ENCODE data around the gene CETN1. TPM values are rescaled to one million over a fixed set of nuclear protein-coding genes. Genes with fewer than 3 reads are reported as not detected.
A peak's percentile ranks its signal among the peaks of the same experiment; 100 is the strongest.

Gene CETN1
- total RNA-seq, 2 donors from 2014 or later: not detected

DNA sequence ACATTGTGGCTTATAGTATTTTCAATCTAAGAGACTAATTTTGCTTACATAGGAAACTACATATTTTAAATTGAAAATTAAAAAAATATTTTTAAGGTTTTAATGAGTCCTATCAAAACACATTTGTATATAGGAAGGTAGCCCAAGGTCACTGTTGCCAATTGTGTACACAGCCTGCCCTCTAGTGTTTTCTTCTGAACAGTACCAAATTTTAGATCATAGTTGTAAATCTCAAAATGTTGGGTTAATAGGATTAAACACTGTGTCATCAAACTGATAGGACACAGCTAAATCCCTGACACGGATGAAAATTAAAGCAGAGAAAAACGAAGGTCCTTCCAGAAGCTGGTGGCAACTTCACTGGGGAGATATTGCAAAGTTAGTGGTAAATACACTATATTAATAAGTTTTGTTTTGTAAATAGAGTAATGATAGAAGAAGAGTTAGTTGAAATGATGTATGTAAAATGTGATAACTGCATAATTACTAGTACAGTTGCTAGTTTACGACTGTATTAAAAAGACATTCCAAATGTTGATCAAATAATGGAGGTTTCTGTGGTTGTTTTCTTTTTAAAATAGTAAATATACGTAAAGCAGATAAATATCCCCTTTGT, 36.3 kb downstream of the CETN1 start:
- DNase-seq (no peak), ATAC-seq (peak; percentile 70 to 80)
- intact Hi-C loops (cut with DNase I): loop anchor here (1.0 to 5.0 kb wide), 2 partner anchors 329 to 330 kb away; no protein-coding TSS in a partner anchor

DNA sequence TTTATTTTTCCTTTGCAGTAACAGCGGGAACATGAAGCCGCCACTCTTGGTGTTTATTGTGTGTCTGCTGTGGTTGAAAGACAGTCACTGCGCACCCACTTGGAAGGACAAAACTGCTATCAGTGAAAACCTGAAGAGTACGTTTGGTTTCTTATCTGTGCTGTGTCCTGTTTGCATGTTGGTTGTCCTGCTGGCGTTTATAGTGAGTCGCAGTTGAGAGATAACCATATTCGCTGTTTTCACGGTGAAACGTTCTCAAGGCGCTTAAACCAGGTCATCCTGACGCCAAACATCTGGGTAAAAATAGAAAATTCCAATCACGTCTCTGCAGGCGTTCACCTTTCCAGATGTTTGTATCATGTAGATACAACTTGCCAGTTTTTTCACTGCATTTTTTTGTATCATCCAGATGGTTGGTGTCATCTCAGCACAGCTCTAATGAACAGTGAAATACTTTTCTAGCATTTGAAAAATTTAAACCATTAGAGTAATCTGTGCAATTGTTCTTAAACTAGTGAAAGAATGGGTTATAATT, 37.9 kb downstream of the CETN1 start:
- no peak for DNase-seq
- intact Hi-C loops (cut with DNase I): loop anchor here in 1 of 2 donors (5.0 kb wide), 1 partner anchor 331 kb away; no protein-coding TSS in a partner anchor
- no peak for ATAC-seq

DNA sequence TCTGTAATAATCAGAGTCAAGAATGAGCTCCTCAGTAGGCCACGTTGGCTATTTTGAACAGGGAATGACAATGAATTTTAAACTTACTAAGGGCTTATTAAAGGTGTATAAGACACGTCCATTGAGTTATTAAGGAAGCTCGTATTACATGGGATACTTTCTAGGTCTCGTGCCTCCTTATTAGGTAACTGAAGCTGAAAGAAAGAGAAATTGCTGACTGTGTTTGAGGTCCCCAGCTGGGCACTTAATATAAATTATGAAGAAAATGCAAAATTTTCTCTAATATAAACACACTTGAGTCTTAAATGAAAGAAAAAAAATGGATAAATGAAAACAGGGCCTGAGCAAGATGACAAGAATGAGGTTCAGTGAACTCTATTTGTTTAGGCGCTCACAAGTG, 38.4 kb downstream of the CETN1 start:
- ATAC-seq: no peak
- intact Hi-C loops (cut with DNase I): loop anchor here in 1 of 2 donors (5.0 kb wide), 1 partner anchor 331 kb away; no protein-coding TSS in a partner anchor
- no peak for DNase-seq

DNA sequence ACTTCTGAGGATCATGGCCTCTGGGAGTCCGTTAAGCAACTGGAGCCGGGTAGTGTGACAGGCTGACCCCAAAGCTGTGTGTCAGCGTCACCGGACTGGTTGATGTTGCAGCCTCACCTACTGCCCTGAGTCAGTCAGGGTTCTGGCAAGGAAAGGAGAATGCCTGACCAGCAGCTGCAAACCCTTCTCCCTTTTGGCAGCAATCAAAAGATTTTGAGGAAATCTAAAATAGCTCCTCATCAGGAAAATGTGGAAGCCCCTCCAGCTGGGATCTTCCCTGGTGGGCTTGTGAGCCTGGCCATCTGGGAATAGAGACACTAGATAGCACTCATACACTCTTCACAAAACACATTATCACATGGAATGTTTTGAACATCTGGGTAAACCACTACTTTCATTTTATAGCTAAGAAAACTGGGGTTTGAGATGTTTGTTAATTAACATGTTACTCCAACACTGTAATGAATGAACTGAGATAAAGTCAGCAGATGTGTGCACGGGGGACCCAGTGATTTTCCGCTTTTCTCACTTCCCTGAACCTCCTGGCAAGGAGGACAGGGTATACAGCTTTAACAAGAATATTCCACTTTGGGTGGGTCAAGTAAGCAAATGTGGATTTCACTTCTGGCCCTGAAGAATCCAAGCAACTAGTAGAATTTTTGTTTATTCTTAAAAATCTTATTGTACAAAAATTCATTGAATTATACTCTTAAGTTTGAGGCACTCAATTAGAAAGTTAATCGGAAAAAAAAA, 41.3 kb downstream of the CETN1 start:
- intact Hi-C loops (cut with DNase I): loop anchor here (5.0 to 10.0 kb wide), 2 partner anchors 113 to 211 kb away; no protein-coding TSS in a partner anchor
- DNase-seq: no peak
- no peak for ATAC-seq

DNA sequence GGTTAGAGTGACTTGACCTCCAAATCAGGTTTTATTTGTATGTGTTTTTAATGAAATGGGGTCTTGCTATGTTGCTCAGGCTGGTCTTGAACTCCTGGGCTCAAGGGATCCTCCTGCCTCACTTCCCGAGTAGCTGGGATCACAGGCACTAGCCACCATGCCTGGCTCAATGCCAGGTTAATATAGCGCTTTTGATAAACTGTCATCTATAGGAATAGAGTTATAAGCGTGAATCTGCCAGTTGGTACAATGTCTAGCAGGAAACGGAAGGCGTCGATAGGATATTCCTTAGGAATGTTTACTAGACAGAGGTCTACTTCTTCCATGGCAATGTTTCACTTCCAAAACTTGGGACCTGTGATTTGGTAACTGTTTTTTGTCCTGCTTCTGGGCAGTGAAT, 42.1 kb downstream of the CETN1 start:
- intact Hi-C loops (cut with DNase I): loop anchor here (5.0 to 10.0 kb wide), 2 partner anchors 113 to 210 kb away; no protein-coding TSS in a partner anchor
- ATAC-seq: no peak
- DNase-seq: no peak

DNA sequence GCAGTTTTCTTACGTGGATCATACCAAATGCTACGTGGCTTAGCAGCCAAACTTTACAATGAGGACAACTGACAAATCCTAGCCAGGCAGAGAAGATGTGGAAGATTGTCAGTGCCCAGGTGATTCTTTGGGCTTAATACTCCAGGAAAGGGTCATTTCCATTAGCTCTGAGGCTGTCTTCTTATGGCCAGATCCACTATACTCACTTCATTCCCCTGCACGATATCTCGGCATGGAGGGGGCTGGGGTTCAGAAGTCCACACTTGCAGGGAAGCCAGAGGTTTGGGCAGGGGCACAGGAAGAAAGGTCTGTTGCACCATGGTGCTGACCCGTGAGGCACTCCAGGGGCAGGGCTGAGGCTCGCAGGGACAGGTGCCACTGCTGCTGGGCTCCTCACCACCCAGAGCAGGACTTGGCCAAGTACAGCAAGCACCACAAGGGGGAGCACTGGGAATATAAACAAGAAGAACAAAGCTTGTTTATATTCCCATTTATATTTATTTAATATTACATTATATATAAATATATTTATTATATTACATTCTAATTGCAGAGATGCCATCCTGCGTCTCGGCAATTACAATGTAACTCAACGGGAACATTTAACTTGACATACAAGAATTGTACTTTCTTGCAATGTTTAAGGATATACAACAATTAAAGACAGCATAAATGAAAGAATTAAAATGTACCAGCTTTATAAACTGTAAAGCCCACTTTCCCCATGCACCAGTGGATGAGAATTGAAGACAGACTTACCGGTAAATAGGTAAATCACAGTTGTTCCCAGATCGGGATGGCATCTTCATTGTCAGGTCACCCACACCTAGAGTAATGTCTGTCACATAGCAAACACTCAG, 43.8 kb downstream of the CETN1 start:
- intact Hi-C loops (cut with DNase I): loop anchor here (2.0 to 10.0 kb wide), 4 partner anchors 111 to 215 kb away; no protein-coding TSS in a partner anchor
- peak; percentile 76 for DNase-seq
- peak; percentile 53 to 76 for ATAC-seq

DNA sequence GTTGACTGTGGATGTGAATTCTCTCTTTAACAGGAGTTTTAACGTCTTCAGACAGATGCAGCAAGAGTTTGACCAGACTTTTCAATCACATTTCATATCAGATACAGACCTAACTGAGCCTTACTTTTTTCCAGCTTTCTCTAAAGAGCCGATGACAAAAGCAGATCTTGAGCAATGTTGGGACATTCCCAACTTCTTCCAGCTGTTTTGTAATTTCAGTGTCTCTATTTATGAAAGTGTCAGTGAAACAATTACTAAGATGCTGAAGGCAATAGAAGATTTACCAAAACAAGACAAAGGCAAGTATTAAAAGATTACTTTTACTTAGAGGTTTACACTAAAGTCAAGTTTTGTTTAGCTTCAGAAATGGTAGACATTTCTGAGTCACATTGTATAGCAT, 47.1 kb downstream of the CETN1 start:
- ATAC-seq (no peak), DNase-seq (no peak)
- intact Hi-C loops (cut with DNase I): loop anchor here in 1 of 2 donors (10.0 kb wide), 1 partner anchor 108 kb away; no protein-coding TSS in a partner anchor

DNA sequence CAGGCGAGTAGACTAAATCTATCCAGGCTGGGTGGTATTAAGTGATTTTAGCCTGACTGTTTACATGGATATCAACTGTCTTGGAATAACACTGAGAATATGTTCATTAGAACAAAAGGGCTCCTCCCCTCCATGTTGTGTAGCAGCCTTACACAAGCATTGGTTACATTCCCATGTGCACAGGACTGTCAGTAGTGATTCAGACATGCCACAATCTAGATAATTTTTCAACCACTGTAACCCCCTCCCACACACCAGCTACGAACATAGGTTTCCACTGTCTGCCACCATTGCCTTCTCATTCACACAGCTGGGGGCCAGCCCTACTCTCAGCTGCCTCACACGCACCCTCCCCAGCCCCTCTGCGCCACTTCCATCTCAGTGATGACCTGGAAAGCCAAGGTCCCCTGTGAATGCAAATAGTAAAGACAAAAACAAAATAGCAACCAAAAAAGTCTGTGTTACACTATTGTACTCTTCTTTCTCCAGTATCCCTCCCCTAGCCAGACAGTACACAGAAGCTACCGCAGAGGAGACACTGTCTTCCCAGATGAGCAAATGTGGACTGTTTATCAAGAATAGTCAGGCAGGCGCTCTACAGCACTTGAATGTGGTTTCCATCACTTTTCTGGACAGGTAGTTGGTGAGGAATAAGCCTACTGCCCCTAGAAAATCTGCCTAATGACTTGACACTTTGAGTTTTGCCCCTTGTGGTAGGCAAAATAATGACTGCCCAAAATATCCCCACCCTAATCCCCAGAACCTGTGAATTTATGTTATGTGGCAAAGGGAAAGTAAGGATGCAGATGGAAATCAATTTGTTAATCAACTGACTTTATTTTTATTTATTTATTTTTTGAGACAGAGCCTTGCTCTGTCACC, 49.3 kb downstream of the CETN1 start:
- no peak for DNase-seq
- intact Hi-C loops (cut with DNase I): loop anchor here in 1 of 2 donors (10.0 kb wide), 1 partner anchor 105 kb away; no protein-coding TSS in a partner anchor
- no peak for ATAC-seq

DNA sequence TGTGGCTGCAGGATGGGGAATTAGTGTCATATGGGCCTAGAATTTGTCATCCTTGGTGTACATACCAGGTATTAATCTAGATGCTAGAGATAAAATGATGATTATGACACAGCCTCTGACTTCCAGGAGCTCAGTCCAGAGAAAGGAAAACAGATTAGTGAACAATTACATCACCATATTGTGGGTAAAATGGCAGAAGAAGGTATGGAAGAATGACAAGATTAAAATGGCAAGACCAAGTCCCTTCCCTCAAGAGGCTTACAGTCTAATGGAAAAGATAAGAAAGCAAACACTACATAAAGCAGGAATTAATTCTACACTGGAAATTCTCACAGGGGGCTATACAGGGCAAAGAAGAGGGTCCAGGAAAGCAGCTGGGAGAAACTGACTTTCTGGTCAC, 51.4 kb downstream of the CETN1 start:
- ATAC-seq: no peak
- intact Hi-C loops (cut with DNase I): no loop called here
- DNase-seq: no peak

Other genes with a start within 250 kb of the CETN1 start
- 10 to 100 TPM; 14.2 to 25.1 TPM for gene COLEC12, start 79.7 kb upstream of the CETN1 start, total RNA-seq
- under 1 TPM in 1 of 2 donors, not detected in 1; 0.50 TPM for gene CLUL1, start 16.6 kb downstream of the CETN1 start, total RNA-seq
- 1 to 10 TPM; 3.8 to 7.3 TPM for gene TYMS, start 77.3 kb downstream of the CETN1 start, total RNA-seq
- 10 to 100 TPM; 35.6 to 41.5 TPM for gene ENOSF1, start 132.2 kb downstream of the CETN1 start, total RNA-seq
- 10 to 100 TPM; 22.8 to 32.6 TPM for gene YES1, start 231.9 kb downstream of the CETN1 start, total RNA-seq